Smooth muscle cell (in vitro differentiated cells): ENCODE data around the gene ARHGEF7. TPM values are rescaled to one million over a fixed set of nuclear protein-coding genes. Genes with fewer than 3 reads are reported as not detected.

ENCODE experiments used
- DNase-seq: peaks from one replicate; lab custom pipeline; 2025; ENCODE audit not compliant: unreplicated experiment; lab: John Stamatoyannopoulos, UW
- H2AFZ ChIP-seq: fragments of 200-600 bp; sonication (generic); 2 replicates; pipeline ENCODE4 v1.6.0; 2016; ENCODE audit warnings: antibody characterized with exemption, low read depth, mild to moderate bottlenecking
- H3F3A ChIP-seq: fragments of 200-600 bp; sonication (generic); 2 replicates; pipeline ENCODE4 v1.6.0; 2017; ENCODE audit warnings: antibody characterized with exemption, low read depth
- H3K27ac ChIP-seq: fragments of 200-600 bp; sonication (generic); 2 replicates; pipeline ENCODE4 v1.5.1; 2016; ENCODE audit warnings: low read depth, mild to moderate bottlenecking
- H3K27me3 ChIP-seq: fragments of 200-600 bp; sonication (generic); 2 replicates; pipeline ENCODE4 v1.6.1; 2016; ENCODE audit warnings: low read depth, mild to moderate bottlenecking
- H3K36me3 ChIP-seq: fragments of 200-600 bp; sonication (generic); 2 replicates; pipeline ENCODE4 v1.5.1; 2016; ENCODE audit warnings: low read depth
- H3K4me1 ChIP-seq: fragments of 200-600 bp; sonication (generic); 2 replicates; pipeline ENCODE4 v1.5.1; 2016; ENCODE audit warnings: low read depth
- H3K4me2 ChIP-seq: fragments of 200-600 bp; sonication (generic); 2 replicates; pipeline ENCODE4 v1.6.0; 2016; ENCODE audit warnings: mild to moderate bottlenecking
- H3K4me3 ChIP-seq: fragments of 200-600 bp; sonication (generic); 2 replicates; pipeline ENCODE4 v1.5.1; 2016; ENCODE audit warnings: mild to moderate bottlenecking
- H3K79me2 ChIP-seq: fragments of 200-600 bp; sonication (generic); 2 replicates; pipeline ENCODE4 v1.6.0; 2016; ENCODE audit warnings: low read depth, mild to moderate bottlenecking
- H3K9ac ChIP-seq: fragments of 200-600 bp; sonication (generic); 2 replicates; pipeline ENCODE4 v1.6.0; 2016; ENCODE audit warnings: low read depth
- H3K9me3 ChIP-seq: fragments of 200-600 bp; sonication (generic); replicated peaks from 2 replicates; pipeline ENCODE4 v1.5.1; 2016; ENCODE audit warnings: low read depth
- H4K20me1 ChIP-seq: fragments of 200-600 bp; sonication (generic); 2 replicates; pipeline ENCODE4 v1.6.0; 2016; ENCODE audit warnings: low read depth
- CTCF ChIP-seq: fragments of 200-600 bp; sonication (generic); IDR thresholded peaks from 2 replicates; pipeline ENCODE4 v1.5.1; 2017; ENCODE audit warnings: borderline replicate concordance, mild to moderate bottlenecking, antibody characterized with exemption; ENCODE audit not compliant: insufficient read depth, poor library complexity, severe bottlenecking
- WGBS: methylation state at CpG from one replicate; pipeline ENCODE4 v1.1.7; 2016; ENCODE audit warnings: low lambda C conversion rate; 5-methylcytosine and 5-hydroxymethylcytosine counted together
- polyA plus RNA-seq: library from polyadenylated mRNA; unstranded; fragments of >200 nt; fragmentation: Nextera tagmentation; extraction: Ambion mirVana; gene quantifications from 2 replicates; pipeline ENCODE4 v1.2.1, GENCODE V29; 2016
- total RNA-seq: library from RNA; depleted of rRNA; stranded (reverse); fragments of >200 nt; gene quantifications from 2 replicates; pipeline ENCODE4 v1.2.3, GENCODE V29; 2014

The ARHGEF7 gene
- total and polyA plus RNA-seq, 2 experiments from 2014 or later = 13.8 to 32.4 TPM

GRCh38 chr13:111130116-111130508 is 15.0 kb downstream of the ARHGEF7 start:
- Histone ChIP-seq H2AFZ (no peak overlapping the region), H4K20me1 (no peaks in the 10 kb centered on the region), H3K36me3 (no peaks in the 10 kb centered on the region), H3K4me1 (no peaks in the 10 kb centered on the region), H3K27me3 (peaks cover 26% of the 10 kb centered on the region), H3K79me2 (no peaks in the 10 kb centered on the region), H3K4me2 (no peak overlapping the region), H3K9ac (no peak overlapping the region), H3K9me3 (no peaks in the 10 kb centered on the region), H3K27ac (no peak overlapping the region), H3K4me3 (no peak overlapping the region), H3F3A (no peaks in the 10 kb centered on the region)
- TF ChIP-seq CTCF = no peak
- no peak for DNase-seq
- 84% methylated on average over 5 of the region's 5 CpGs for WGBS

GRCh38 chr13:111131048-111131447 is 15.9 kb downstream of the ARHGEF7 start:
- no peak for DNase-seq
- Histone ChIP-seq H4K20me1 (no peaks in the 10 kb centered on the region), H3K4me3 (no peak overlapping the region), H3F3A (no peaks in the 10 kb centered on the region), H3K4me1 (no peaks in the 10 kb centered on the region), H3K36me3 (no peaks in the 10 kb centered on the region), H3K4me2 (no peak overlapping the region), H3K27ac (no peak overlapping the region), H2AFZ (no peak overlapping the region), H3K9me3 (no peaks in the 10 kb centered on the region), H3K27me3 (peaks cover 26% of the 10 kb centered on the region), H3K9ac (no peak overlapping the region), H3K79me2 (no peaks in the 10 kb centered on the region)
- no peak for TF ChIP-seq CTCF
- 87% methylated on average over 10 of the region's 10 CpGs for WGBS

- TF ChIP-seq CTCF = no peak
- no peak for DNase-seq
- no peak overlapping the region for H3K9ac ChIP-seq
- H3K4me2 ChIP-seq = no peak overlapping the region
- H3K27me3 ChIP-seq = peaks cover 26% of the 10 kb centered on the region
- H4K20me1 ChIP-seq = no peaks in the 10 kb centered on the region
- H3K36me3 ChIP-seq = no peaks in the 10 kb centered on the region
- H3K4me3 ChIP-seq = no peak overlapping the region
- 78% methylated on average over 4 of the region's 4 CpGs for WGBS
- H2AFZ ChIP-seq = no peak overlapping the region
- H3K27ac ChIP-seq = no peak overlapping the region
- no peaks in the 10 kb centered on the region for H3K79me2 ChIP-seq
- no peaks in the 10 kb centered on the region for H3F3A ChIP-seq
- no peaks in the 10 kb centered on the region for H3K4me1 ChIP-seq
- H3K9me3 ChIP-seq = no peaks in the 10 kb centered on the region
Observed at GRCh38 chr13:111131611-111132010, 16.5 kb downstream of the ARHGEF7 start.

- Histone ChIP-seq H3K9ac (no peak overlapping the region), H3K79me2 (no peaks in the 10 kb centered on the region), H3K9me3 (no peaks in the 10 kb centered on the region), H3K27ac (no peak overlapping the region), H3K4me1 (no peaks in the 10 kb centered on the region), H2AFZ (no peak overlapping the region), H3F3A (no peaks in the 10 kb centered on the region), H3K4me3 (no peak overlapping the region), H3K4me2 (no peak overlapping the region), H3K27me3 (peaks cover 31% of the 10 kb centered on the region), H3K36me3 (no peaks in the 10 kb centered on the region), H4K20me1 (no peaks in the 10 kb centered on the region)
- 83% methylated on average over 7 of the region's 7 CpGs for WGBS
- DNase-seq = no peak
- TF ChIP-seq CTCF = no peak
Observed at GRCh38 chr13:111132948-111133347, 17.8 kb downstream of the ARHGEF7 start.
